Liver (tissue), 9 donors: ENCODE results near the gene ASIC2. TPM values are rescaled to one million over a fixed set of nuclear protein-coding genes. Genes with fewer than 3 reads are reported as not detected.

ENCODE experiments used
- DNase-seq: peaks from one replicate; pipeline ENCODE4 v3.0.0-alpha.2; 2017; ENCODE audit warnings: low spot score
- H3K27ac ChIP-seq, 2 donors: one replicate each; pipeline ENCODE4 v1.7.0; 2013; ENCODE audit warnings: inconsistent platforms in 2 of 2, low read length in 2 of 2, control low read depth in 1 of 2, low read depth in 1 of 2, mild to moderate bottlenecking in 1 of 2
- H3K27me3 ChIP-seq, 4 donors: one replicate each; pipeline versions ENCODE4 v1.6.1 to v1.7.0; 2013; ENCODE audit warnings: low read length in 3 of 4, inconsistent platforms in 1 of 4, mild to moderate bottlenecking in 1 of 4, moderate library complexity in 1 of 4; ENCODE audit not compliant: control insufficient read depth in 4 of 4, insufficient read depth in 4 of 4
- H3K36me3 ChIP-seq, 4 donors: one replicate each; pipeline versions ENCODE4 v1.6.1 to v1.7.0; 2013; ENCODE audit warnings: low read length in 3 of 4, mild to moderate bottlenecking in 3 of 4, low read depth in 1 of 4, moderate library complexity in 1 of 4; ENCODE audit not compliant: control insufficient read depth in 4 of 4, insufficient read depth in 3 of 4
- H3K4me1 ChIP-seq, 4 donors: one replicate each; pipeline versions ENCODE4 v1.6.1 to v1.7.0; 2013; ENCODE audit warnings: low read length in 3 of 4, mild to moderate bottlenecking in 3 of 4, moderate library complexity in 1 of 4; ENCODE audit not compliant: control insufficient read depth in 4 of 4, insufficient read depth in 4 of 4
- H3K4me3 ChIP-seq, 3 donors: one replicate each; pipeline versions ENCODE4 v1.6.1 to v1.7.0; 2013; ENCODE audit warnings: low read length in 3 of 3, control low read depth in 1 of 3, low read depth in 1 of 3, mild to moderate bottlenecking in 1 of 3
- H3K9ac ChIP-seq, 2 donors: one replicate each; pipeline ENCODE4 v1.7.0; 2013; ENCODE audit warnings: low read length in 2 of 2, mild to moderate bottlenecking in 2 of 2, moderate library complexity in 2 of 2, control low read depth in 1 of 2, low read depth in 1 of 2
- H3K9me3 ChIP-seq, 4 donors: one replicate each; pipeline versions ENCODE4 v1.6.1 to v1.7.0; 2013; ENCODE audit warnings: low read length in 3 of 4; ENCODE audit not compliant: control insufficient read depth in 4 of 4
- EGR1 ChIP-seq, 2 donors: IDR thresholded peaks; 2 replicates each; pipeline ENCODE4 v1.6.1; 2016 to 2018; ENCODE audit warnings: antibody characterized with exemption in 2 of 2, low read depth in 2 of 2
- FOXA1 ChIP-seq: IDR thresholded peaks from 2 replicates; pipeline ENCODE4 v1.6.1; 2016; ENCODE audit warnings: antibody characterized with exemption
- FOXA2 ChIP-seq: IDR thresholded peaks from 2 replicates; pipeline ENCODE4 v1.6.1; 2016; ENCODE audit warnings: antibody characterized with exemption
- HNF4A ChIP-seq, 2 donors: conservative IDR thresholded peaks; 2 replicates each; pipeline ENCODE4 v1.6.1; 2016; ENCODE audit warnings: antibody characterized with exemption in 2 of 2, mild to moderate bottlenecking in 2 of 2
- NR2F2 ChIP-seq: IDR thresholded peaks from 2 replicates; pipeline ENCODE4 v1.6.1; 2016; ENCODE audit warnings: antibody characterized with exemption
- RAD21 ChIP-seq, 2 donors: IDR thresholded peaks; 2 replicates each; pipeline ENCODE4 v1.6.1; 2016; ENCODE audit warnings: antibody characterized with exemption in 2 of 2, mild to moderate bottlenecking in 2 of 2
- SP1 ChIP-seq: IDR thresholded peaks from 2 replicates; pipeline ENCODE4 v1.6.1; 2018; ENCODE audit warnings: antibody characterized with exemption, mild to moderate bottlenecking
- TAF1 ChIP-seq: conservative IDR thresholded peaks from 2 replicates; pipeline ENCODE4 v1.6.1; 2016; ENCODE audit warnings: antibody characterized with exemption, mild to moderate bottlenecking
- WGBS: extraction: QIAGEN DNeasy Blood & Tissue Kit; methylation state at CpG from one replicate; pipeline ENCODE4 v1.1.7; 2013; 5-methylcytosine and 5-hydroxymethylcytosine counted together
- polyA plus RNA-seq, 2 donors: library from polyadenylated mRNA; stranded (reverse) in 1 of 2; unstranded in 1 of 2; fragments of 200-250 nt in 1 of 2; fragments of >200 nt in 1 of 2; fragmentation: Nextera tagmentation in 1 of 2; extraction: Ambion mirVana in 1 of 2; gene quantifications; one replicate each; pipeline versions ENCODE4 v1.2.1 to v1.2.3, GENCODE V29; 2013 to 2015
- total RNA-seq, 2 donors: library from RNA; depleted of rRNA; stranded (reverse); fragments of >200 nt; gene quantifications; one replicate each; pipeline ENCODE4 v1.2.3, GENCODE V29; 2014
- TF ChIP-seq, protein P1 (sequence below): fragments of 150-350 bp; IDR thresholded peaks from 2 replicates; pipeline ENCODE4 v1.5.1; 2017; ENCODE audit warnings: improper control_type of control experiment, low read depth, low read length; ENCODE audit not compliant: missing input control
- TF ChIP-seq, protein P2 (sequence below): IDR thresholded peaks from 2 replicates; pipeline ENCODE4 v1.6.1; 2016; ENCODE audit warnings: antibody characterized with exemption
- TF ChIP-seq, protein P3 (sequence below): IDR thresholded peaks from 2 replicates; pipeline ENCODE4 v1.6.1; 2016; ENCODE audit warnings: antibody characterized with exemption
- TF ChIP-seq, protein P4 (sequence below): IDR thresholded peaks from 2 replicates; pipeline ENCODE4 v1.6.1; 2016; ENCODE audit warnings: antibody characterized with exemption
- TF ChIP-seq, protein P5 (sequence below): IDR thresholded peaks from 2 replicates; pipeline ENCODE4 v1.6.1; 2016; ENCODE audit warnings: antibody characterized with exemption, mild to moderate bottlenecking
- donor health status: healthy.
- donor health status: healthy.
- donor health status: healthy.
- donor health status: healthy.
- donor health status: healthy.

ASIC2 gene
- total and polyA plus RNA-seq, 4 donors: under 0.01 TPM; not detected in 3

DNA sequence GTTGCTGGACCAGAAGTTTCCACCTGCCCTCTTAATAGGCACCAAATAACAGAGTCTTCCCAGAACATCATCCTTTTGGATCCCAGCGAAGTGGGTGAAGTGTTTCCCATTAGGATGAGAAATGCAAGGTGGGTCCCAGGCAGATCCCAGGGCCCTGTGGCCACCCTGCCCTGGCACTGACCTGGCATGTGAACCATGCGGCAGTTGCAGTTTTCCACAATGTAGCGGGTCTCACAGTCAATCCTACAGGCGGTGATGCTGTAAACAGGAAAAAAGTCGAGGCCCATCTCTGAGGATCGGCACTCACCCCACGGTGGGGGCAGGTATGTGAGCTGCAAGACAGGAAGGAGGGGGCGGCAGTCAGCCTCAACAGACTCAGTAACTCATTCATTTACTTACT lies 265.0 kb downstream of the ASIC2 start (continued):
- TF ChIP-seq EGR1 (IDR thresholded peaks at IDR 0.05; ENCODE audit: low read depth in 2 of 2): no peak
- no peak for TF ChIP-seq RAD21 (IDR thresholded peaks at IDR 0.05)
- TF ChIP-seq, protein P1, sequence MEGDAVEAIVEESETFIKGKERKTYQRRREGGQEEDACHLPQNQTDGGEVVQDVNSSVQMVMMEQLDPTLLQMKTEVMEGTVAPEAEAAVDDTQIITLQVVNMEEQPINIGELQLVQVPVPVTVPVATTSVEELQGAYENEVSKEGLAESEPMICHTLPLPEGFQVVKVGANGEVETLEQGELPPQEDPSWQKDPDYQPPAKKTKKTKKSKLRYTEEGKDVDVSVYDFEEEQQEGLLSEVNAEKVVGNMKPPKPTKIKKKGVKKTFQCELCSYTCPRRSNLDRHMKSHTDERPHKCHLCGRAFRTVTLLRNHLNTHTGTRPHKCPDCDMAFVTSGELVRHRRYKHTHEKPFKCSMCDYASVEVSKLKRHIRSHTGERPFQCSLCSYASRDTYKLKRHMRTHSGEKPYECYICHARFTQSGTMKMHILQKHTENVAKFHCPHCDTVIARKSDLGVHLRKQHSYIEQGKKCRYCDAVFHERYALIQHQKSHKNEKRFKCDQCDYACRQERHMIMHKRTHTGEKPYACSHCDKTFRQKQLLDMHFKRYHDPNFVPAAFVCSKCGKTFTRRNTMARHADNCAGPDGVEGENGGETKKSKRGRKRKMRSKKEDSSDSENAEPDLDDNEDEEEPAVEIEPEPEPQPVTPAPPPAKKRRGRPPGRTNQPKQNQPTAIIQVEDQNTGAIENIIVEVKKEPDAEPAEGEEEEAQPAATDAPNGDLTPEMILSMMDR: no peak
- TF ChIP-seq, protein P2, sequence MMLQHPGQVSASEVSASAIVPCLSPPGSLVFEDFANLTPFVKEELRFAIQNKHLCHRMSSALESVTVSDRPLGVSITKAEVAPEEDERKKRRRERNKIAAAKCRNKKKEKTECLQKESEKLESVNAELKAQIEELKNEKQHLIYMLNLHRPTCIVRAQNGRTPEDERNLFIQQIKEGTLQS: no peak
- TF ChIP-seq SP1: no peak

DNA sequence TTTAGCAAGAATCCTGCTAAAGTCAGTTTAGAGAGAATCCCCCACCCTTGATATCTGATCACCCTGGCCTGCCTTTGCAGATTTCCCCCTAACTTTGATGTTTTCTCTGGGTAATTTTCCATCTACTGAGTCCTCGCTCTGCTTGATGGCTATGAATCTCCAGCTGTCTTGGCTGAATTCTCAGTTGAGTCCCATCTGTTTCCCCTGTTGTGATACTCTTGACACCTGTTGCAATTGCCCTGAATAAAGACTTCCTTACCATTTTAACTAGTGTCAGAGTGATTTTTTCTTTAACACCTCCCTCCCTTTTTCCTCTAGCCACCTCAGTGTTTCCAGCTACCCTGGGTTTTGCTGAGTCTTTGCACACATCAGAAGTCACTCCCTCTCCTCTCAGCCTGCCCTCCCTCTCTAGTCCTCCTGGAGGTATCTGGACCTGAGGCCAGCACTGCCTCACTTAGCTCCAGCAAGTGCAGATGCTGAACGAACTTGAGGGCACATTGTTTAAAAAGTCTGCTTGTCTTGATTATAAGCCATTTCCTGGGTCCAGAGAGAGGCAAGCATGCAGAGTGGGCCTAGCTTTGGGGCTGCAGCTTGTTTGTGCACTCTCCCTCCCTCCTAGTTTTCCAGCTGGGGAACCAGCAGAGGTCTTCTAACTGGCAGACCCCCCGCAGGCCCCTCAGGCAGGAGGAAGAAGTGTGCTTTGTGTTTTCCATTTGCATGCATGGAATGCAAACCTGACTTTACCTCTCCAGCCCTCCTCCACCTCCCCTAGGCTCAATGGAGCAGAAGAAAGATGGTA lies 268.2 kb downstream of the ASIC2 start:
- Histone ChIP-seq H3K9ac (no peak overlapping the region), H3K27ac (no peak overlapping the region), H3K36me3 (no peaks in the 10 kb centered on the region), H3K9me3 (no peaks in the 10 kb centered on the region), H3K4me1 (no peaks in the 10 kb centered on the region), H3K27me3 (no peaks in the 10 kb centered on the region), H3K4me3 (no peak overlapping the region)
- TF ChIP-seq, protein P3, sequence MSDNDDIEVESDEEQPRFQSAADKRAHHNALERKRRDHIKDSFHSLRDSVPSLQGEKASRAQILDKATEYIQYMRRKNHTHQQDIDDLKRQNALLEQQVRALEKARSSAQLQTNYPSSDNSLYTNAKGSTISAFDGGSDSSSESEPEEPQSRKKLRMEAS: no peak
- TF ChIP-seq FOXA1 (no peak), SP1 (no peak), HNF4A (conservative IDR thresholded peaks at IDR 0.05) (no peak), RAD21 (IDR thresholded peaks at IDR 0.05) (no peak), TAF1 (no peak)
- TF ChIP-seq, protein P1: no peak
- WGBS: 79% methylated on average over 3 of the region's 3 CpGs
- no peak for DNase-seq

DNA sequence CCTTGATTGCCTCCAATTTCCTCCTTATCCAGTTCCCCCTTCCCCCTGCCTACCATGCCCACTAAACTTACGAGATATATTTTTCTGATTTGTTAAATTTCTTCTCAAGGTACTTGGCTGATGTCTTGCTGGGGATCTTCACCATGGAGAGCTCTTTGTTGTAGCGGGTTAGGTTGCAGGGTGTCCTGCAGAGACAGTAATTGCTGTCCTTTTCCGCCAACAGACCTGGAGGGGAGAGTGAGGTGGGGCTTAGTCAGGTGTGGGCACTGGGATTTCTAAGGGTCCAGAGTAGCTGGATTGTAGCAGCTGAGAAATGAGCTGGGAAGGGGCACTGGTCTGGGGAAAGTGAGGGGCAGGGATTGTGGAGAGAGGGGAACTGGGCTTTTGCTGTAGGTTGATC lies 269.3 kb downstream of the ASIC2 start:
- 77% methylated on average over 3 of the region's 3 CpGs for WGBS
- Histone ChIP-seq H3K36me3 (no peaks in the 10 kb centered on the region), H3K4me3 (no peak overlapping the region), H3K9ac (no peak overlapping the region), H3K9me3 (no peaks in the 10 kb centered on the region), H3K4me1 (no peaks in the 10 kb centered on the region), H3K27me3 (no peaks in the 10 kb centered on the region), H3K27ac (no peak overlapping the region)
- no peak for DNase-seq
- TF ChIP-seq FOXA2 (no peak), NR2F2 (no peak), TAF1 (no peak)
- TF ChIP-seq, protein P4, sequence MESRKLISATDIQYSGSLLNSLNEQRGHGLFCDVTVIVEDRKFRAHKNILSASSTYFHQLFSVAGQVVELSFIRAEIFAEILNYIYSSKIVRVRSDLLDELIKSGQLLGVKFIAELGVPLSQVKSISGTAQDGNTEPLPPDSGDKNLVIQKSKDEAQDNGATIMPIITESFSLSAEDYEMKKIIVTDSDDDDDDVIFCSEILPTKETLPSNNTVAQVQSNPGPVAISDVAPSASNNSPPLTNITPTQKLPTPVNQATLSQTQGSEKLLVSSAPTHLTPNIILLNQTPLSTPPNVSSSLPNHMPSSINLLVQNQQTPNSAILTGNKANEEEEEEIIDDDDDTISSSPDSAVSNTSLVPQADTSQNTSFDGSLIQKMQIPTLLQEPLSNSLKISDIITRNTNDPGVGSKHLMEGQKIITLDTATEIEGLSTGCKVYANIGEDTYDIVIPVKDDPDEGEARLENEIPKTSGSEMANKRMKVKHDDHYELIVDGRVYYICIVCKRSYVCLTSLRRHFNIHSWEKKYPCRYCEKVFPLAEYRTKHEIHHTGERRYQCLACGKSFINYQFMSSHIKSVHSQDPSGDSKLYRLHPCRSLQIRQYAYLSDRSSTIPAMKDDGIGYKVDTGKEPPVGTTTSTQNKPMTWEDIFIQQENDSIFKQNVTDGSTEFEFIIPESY: no peak
- TF ChIP-seq, protein P5, sequence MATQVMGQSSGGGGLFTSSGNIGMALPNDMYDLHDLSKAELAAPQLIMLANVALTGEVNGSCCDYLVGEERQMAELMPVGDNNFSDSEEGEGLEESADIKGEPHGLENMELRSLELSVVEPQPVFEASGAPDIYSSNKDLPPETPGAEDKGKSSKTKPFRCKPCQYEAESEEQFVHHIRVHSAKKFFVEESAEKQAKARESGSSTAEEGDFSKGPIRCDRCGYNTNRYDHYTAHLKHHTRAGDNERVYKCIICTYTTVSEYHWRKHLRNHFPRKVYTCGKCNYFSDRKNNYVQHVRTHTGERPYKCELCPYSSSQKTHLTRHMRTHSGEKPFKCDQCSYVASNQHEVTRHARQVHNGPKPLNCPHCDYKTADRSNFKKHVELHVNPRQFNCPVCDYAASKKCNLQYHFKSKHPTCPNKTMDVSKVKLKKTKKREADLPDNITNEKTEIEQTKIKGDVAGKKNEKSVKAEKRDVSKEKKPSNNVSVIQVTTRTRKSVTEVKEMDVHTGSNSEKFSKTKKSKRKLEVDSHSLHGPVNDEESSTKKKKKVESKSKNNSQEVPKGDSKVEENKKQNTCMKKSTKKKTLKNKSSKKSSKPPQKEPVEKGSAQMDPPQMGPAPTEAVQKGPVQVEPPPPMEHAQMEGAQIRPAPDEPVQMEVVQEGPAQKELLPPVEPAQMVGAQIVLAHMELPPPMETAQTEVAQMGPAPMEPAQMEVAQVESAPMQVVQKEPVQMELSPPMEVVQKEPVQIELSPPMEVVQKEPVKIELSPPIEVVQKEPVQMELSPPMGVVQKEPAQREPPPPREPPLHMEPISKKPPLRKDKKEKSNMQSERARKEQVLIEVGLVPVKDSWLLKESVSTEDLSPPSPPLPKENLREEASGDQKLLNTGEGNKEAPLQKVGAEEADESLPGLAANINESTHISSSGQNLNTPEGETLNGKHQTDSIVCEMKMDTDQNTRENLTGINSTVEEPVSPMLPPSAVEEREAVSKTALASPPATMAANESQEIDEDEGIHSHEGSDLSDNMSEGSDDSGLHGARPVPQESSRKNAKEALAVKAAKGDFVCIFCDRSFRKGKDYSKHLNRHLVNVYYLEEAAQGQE: no peak
- TF ChIP-seq, protein P2: no peak
